ENCODE measurements around the gene CLPSL1.

DNA sequence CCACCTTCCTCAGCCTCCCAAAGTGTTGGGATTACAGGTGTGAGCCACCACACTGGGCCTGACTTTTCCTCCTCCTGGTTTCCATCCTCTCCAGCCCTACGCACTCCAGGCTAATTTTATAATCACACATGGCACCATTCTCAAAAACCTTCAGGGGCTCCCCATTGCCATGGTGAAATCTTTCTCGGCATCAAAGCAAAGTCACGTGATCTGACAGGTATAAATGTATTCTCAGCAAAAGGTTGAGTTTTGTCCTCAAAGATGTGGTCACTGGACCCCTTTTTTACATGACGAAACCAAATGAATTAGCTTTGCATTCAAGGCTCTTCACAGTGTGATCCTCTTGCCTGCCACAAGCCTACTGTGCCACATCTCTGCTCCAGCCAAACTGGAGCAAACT lies 28.5 kb upstream of the CLPSL1 start:
- TF ChIP-seq CTCF (conservative IDR thresholded peaks at IDR 0.05; ENCODE audit: low read depth in 2 of 2) (no peak), EZH2 (IDR thresholded peaks at IDR 0.05; ENCODE audit: low read depth, unreplicated experiment) (no peak), ETS1 (IDR thresholded peaks at IDR 0.05) (no peak)

All from GM23338 (cell line).